Measurements from ENCODE around the gene GSTM1.
"Not testable (repeated sequence)": the region's sequence is repeated elsewhere in the genome, so short reads cannot be mapped to it uniquely, and the experiment has no call there.

Gene GSTM1

DNA sequence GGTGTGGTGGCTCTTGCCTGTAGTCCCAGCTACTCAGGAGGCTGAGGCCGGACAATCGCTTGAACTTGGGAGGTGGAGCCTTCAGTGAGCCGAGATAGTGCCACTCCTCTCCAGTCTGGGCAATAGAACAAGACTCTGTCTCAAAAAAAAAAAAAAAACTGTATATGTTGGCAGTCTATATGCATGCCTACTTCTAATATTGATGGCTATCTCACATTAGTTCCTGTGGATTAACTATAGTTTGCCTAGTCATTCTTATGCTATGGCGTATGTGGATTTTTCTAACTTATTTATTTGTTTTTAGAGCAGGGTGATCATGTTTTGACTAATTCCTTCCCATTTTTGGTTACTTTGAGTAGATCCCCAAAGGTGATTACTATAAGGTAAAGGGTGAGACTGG, 9.4 kb downstream of the GSTM1 start:
- TF ChIP-seq, protein P1, sequence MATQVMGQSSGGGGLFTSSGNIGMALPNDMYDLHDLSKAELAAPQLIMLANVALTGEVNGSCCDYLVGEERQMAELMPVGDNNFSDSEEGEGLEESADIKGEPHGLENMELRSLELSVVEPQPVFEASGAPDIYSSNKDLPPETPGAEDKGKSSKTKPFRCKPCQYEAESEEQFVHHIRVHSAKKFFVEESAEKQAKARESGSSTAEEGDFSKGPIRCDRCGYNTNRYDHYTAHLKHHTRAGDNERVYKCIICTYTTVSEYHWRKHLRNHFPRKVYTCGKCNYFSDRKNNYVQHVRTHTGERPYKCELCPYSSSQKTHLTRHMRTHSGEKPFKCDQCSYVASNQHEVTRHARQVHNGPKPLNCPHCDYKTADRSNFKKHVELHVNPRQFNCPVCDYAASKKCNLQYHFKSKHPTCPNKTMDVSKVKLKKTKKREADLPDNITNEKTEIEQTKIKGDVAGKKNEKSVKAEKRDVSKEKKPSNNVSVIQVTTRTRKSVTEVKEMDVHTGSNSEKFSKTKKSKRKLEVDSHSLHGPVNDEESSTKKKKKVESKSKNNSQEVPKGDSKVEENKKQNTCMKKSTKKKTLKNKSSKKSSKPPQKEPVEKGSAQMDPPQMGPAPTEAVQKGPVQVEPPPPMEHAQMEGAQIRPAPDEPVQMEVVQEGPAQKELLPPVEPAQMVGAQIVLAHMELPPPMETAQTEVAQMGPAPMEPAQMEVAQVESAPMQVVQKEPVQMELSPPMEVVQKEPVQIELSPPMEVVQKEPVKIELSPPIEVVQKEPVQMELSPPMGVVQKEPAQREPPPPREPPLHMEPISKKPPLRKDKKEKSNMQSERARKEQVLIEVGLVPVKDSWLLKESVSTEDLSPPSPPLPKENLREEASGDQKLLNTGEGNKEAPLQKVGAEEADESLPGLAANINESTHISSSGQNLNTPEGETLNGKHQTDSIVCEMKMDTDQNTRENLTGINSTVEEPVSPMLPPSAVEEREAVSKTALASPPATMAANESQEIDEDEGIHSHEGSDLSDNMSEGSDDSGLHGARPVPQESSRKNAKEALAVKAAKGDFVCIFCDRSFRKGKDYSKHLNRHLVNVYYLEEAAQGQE (IDR thresholded peaks at IDR 0.05; ENCODE audit: low read depth): no peak
- TF ChIP-seq TCF12 (IDR thresholded peaks at IDR 0.05; ENCODE audit: low read depth) (no peak), YY1 (IDR thresholded peaks at IDR 0.05; ENCODE audit: low read depth) (no peak), CEBPB (IDR thresholded peaks at IDR 0.05) (no peak), TAF1 (IDR thresholded peaks at IDR 0.05; ENCODE audit: low read depth) (no peak), MAX (IDR thresholded peaks at IDR 0.05) (no peak), FOXM1 (IDR thresholded peaks at IDR 0.05; ENCODE audit: borderline replicate concordance, low read depth) (no peak), EGR1 (IDR thresholded peaks at IDR 0.05) (no peak), CREB1 (IDR thresholded peaks at IDR 0.05; ENCODE audit: low read depth) (no peak), NFIC (IDR thresholded peaks at IDR 0.05) (no peak), TEAD4 (IDR thresholded peaks at IDR 0.05) (no peak), EP300 (IDR thresholded peaks at IDR 0.05; ENCODE audit: borderline replicate concordance) (no peak), ZBTB7A (IDR thresholded peaks at IDR 0.05; ENCODE audit: low read depth) (no peak), RAD21 (IDR thresholded peaks at IDR 0.05; ENCODE audit: low read depth) (no peak), USF1 (IDR thresholded peaks at IDR 0.05) (no peak)

DNA sequence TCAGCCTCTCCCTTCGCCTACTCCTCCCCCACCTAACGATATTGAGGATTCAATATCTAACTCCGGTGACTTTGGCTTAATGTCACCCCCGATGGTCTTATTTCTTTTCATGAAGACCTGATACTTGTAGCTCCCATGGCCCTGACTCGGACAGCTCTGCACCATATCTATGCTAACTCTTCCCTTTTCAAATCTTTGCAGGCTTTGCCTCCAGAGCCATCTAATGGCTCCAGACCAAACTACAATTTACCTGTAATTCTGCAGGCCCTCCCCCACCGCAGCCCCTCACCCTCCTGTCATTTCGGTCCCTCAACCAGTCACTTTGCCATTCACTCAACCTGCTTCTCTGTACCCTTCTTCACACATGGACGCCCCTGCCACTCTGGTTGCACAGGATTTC, 16.6 kb downstream of the GSTM1 start:
- TF ChIP-seq TEAD4 (IDR thresholded peaks at IDR 0.05): no peak
- no peak for TF ChIP-seq TAF1 (IDR thresholded peaks at IDR 0.05; ENCODE audit: low read depth)
- TF ChIP-seq RAD21 (IDR thresholded peaks at IDR 0.05; ENCODE audit: low read depth): peak; percentile 52
- no peak for TF ChIP-seq MAX (IDR thresholded peaks at IDR 0.05)
- TF ChIP-seq EP300 (IDR thresholded peaks at IDR 0.05; ENCODE audit: borderline replicate concordance): no peak

DNA sequence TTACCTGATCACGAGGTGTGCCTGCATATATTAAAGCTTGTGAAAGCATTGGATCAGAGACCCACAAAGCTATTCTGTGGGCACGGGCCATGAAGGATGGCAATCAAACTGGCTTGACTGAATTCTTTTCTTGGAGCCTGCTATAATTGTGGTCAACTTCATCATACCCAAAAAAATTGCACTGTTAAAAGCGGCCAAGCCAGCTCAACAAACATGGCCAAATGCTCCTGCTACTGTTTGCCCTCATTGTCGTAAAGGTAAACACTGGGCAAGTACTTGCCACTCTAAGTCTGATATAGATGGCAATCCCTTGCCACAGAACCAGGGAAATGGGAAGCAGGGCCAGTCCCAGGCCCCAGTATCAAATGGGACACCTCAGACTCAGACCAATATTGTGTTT, 17.8 kb downstream of the GSTM1 start:
- TF ChIP-seq, protein P1 (IDR thresholded peaks at IDR 0.05; ENCODE audit: low read depth): no peak
- TF ChIP-seq FOXM1 (IDR thresholded peaks at IDR 0.05; ENCODE audit: borderline replicate concordance, low read depth) (no peak), CEBPB (IDR thresholded peaks at IDR 0.05) (no peak), RAD21 (IDR thresholded peaks at IDR 0.05; ENCODE audit: low read depth) (no peak), TEAD4 (IDR thresholded peaks at IDR 0.05) (no peak), EP300 (IDR thresholded peaks at IDR 0.05; ENCODE audit: borderline replicate concordance) (no peak), USF1 (IDR thresholded peaks at IDR 0.05) (no peak), EGR1 (IDR thresholded peaks at IDR 0.05) (no peak), TCF12 (IDR thresholded peaks at IDR 0.05; ENCODE audit: low read depth) (no peak), YY1 (IDR thresholded peaks at IDR 0.05; ENCODE audit: low read depth) (no peak), ZBTB7A (IDR thresholded peaks at IDR 0.05; ENCODE audit: low read depth) (no peak), NFIC (IDR thresholded peaks at IDR 0.05) (no peak), CREB1 (IDR thresholded peaks at IDR 0.05; ENCODE audit: low read depth) (no peak), TAF1 (IDR thresholded peaks at IDR 0.05; ENCODE audit: low read depth) (no peak), MAX (IDR thresholded peaks at IDR 0.05) (no peak)

GRCh38 chr1:109711593-109712320, 24.1 kb downstream of the GSTM1 start, which contains the start of gene GSTM5:
Gene GSTM5, plus strand, starts transcription at chr1:109712251. Its CDS starts 62 bp downstream, at chr1:109712313.
- not testable (repeated sequence) for TF ChIP-seq TCF12, CREB1 (IDR thresholded peaks at IDR 0.05; ENCODE audit: low read depth)
- TF ChIP-seq, protein P1 (IDR thresholded peaks at IDR 0.05; ENCODE audit: low read depth): not testable (repeated sequence)
